ENCODE measurements around the gene ERP29. TPM values are rescaled to one million over a fixed set of nuclear protein-coding genes. Genes with fewer than 3 reads are reported as not detected.

The ERP29 gene
- total RNA-seq = 91.1 and 101 TPM in 2 replicates
- long read RNA-seq, transcript ERP29-201 (3 exons, 1,735 nt) = major isoform, 94 of 99 reads
- long read RNA-seq, partial matches to known transcripts = 2 of 99 reads
- long read RNA-seq, other reads (novel, unspliced or antisense) = 0 of 99 reads

DNA sequence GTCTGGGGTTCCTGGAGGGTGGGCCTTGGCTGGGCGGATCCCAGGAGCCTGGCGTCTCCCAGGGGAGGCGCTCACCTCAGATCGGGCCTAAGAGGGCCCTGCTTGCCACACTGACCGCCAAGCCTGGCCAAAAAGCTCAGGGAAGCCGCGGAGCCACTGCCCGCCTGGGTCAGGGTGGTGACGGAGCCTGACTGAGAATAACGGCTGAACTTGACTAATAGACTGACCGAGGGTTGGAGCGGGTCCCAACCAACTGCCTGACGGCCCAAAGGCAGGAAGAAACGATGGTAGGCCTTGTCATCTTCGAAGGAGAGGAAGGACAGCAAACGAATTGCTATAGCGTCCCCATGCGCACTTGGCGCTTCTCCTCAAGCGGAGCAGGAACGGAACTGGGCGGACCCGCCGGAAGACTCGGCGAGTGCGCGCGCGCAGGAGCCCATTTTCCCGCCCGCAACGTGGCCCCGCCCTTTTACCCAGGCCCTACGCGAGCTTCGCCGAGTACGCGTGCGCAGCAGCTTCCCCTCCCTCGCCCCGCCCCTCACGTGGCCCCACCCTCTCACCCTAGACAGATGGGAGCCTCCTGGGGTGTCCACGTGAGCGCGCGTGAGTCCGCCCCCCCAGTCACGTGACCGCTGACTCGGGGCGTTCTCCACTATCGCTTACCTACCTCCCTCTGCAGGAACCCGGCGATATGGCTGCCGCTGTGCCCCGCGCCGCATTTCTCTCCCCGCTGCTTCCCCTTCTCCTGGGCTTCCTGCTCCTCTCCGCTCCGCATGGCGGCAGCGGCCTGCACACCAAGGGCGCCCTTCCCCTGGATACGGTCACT, at the start of gene ERP29, which contains the start of gene TMEM116:
TSS of gene ERP29 (plus strand) at position 652 of the 826 bp plus-strand sequence. CDS start at position 692, 40 bp downstream.
TSS of gene TMEM116 (minus strand) at position 391 of the 826 bp plus-strand sequence. CDS start 7,895 bp downstream, outside the sequence.
- peak within 1 kb of the TSS; percentile 99 for H3K27ac Mint-ChIP-seq (ENCODE audit: unreplicated experiment)
- no peaks in the 10 kb centered on the region for H3K27me3 Mint-ChIP-seq (ENCODE audit: low read depth)
- peak; percentile 99 for DNase-seq (ENCODE audit: low read depth, low spot score)
- no peaks in the 10 kb centered on the region for H3K9me3 Mint-ChIP-seq
- H3K4me1 Mint-ChIP-seq = peaks cover 41% of the 10 kb centered on the region
- peaks cover 20% of the 10 kb centered on the region for H3K36me3 Mint-ChIP-seq (ENCODE audit: low read depth)
- peak within 1 kb of the TSS; percentile 95 for H3K4me3 Mint-ChIP-seq
- TF ChIP-seq, protein P1, sequence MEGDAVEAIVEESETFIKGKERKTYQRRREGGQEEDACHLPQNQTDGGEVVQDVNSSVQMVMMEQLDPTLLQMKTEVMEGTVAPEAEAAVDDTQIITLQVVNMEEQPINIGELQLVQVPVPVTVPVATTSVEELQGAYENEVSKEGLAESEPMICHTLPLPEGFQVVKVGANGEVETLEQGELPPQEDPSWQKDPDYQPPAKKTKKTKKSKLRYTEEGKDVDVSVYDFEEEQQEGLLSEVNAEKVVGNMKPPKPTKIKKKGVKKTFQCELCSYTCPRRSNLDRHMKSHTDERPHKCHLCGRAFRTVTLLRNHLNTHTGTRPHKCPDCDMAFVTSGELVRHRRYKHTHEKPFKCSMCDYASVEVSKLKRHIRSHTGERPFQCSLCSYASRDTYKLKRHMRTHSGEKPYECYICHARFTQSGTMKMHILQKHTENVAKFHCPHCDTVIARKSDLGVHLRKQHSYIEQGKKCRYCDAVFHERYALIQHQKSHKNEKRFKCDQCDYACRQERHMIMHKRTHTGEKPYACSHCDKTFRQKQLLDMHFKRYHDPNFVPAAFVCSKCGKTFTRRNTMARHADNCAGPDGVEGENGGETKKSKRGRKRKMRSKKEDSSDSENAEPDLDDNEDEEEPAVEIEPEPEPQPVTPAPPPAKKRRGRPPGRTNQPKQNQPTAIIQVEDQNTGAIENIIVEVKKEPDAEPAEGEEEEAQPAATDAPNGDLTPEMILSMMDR (conservative IDR thresholded peaks at IDR 0.05) = peak; percentile 66

DNA sequence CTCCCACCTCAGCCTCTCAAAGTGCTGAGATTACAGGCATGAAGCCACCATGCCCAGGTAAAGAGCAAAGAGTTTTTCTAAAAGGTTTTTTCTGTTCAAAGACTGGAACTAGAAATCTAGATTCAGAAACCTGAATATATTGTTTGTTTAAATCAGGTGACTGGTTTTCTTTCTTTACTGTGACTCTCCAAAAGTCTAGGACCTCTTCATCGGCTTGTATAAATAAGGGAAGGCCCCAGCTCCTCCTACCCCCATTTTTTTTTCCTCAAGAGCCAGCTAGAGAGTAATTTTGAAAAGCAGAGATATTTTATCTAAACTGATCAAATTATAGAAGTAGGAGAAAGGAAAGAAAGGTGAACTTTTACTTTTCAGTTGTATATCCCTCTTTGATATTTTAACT, 48.3 kb upstream of the ERP29 start:
- TF ChIP-seq, protein P1 (conservative IDR thresholded peaks at IDR 0.05) = no peak
- Mint-ChIP-seq H3K4me3 (no peak overlapping the region), H3K27ac (ENCODE audit: unreplicated experiment) (no peak overlapping the region), H3K9me3 (peaks cover 22% of the 10 kb centered on the region), H3K27me3 (ENCODE audit: low read depth) (no peaks in the 10 kb centered on the region), H3K4me1 (no peaks in the 10 kb centered on the region), H3K36me3 (ENCODE audit: low read depth) (peaks cover 34% of the 10 kb centered on the region)
- no peak for DNase-seq (ENCODE audit: low read depth, low spot score)

DNA sequence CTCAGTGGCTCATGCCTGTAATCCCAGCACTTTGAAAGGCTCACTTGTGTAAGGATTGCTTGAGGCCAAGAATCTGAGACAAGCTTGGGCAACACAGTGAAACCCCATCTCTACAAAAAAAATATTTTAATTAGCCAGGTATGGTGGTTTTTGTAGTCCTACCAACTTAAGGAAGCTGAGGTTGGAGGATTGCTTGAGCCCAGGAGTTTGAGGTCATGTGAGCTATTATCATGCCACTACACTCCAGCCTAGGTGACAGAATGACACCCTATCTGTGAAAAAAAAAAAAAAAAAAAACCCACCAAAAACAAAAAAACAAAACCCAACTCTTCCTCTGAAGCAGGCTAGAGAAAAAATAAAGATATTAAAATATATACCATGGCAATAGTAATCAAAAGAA, 41.4 kb upstream of the ERP29 start:
- Mint-ChIP-seq H3K36me3 (ENCODE audit: low read depth) (peaks cover 7% of the 10 kb centered on the region), H3K4me3 (no peak overlapping the region), H3K9me3 (peaks cover 2% of the 10 kb centered on the region), H3K27ac (ENCODE audit: unreplicated experiment) (no peak overlapping the region), H3K4me1 (no peaks in the 10 kb centered on the region), H3K27me3 (ENCODE audit: low read depth) (no peaks in the 10 kb centered on the region)
- no peak for DNase-seq (ENCODE audit: low read depth, low spot score)
- TF ChIP-seq, protein P1 (conservative IDR thresholded peaks at IDR 0.05) = no peak

DNA sequence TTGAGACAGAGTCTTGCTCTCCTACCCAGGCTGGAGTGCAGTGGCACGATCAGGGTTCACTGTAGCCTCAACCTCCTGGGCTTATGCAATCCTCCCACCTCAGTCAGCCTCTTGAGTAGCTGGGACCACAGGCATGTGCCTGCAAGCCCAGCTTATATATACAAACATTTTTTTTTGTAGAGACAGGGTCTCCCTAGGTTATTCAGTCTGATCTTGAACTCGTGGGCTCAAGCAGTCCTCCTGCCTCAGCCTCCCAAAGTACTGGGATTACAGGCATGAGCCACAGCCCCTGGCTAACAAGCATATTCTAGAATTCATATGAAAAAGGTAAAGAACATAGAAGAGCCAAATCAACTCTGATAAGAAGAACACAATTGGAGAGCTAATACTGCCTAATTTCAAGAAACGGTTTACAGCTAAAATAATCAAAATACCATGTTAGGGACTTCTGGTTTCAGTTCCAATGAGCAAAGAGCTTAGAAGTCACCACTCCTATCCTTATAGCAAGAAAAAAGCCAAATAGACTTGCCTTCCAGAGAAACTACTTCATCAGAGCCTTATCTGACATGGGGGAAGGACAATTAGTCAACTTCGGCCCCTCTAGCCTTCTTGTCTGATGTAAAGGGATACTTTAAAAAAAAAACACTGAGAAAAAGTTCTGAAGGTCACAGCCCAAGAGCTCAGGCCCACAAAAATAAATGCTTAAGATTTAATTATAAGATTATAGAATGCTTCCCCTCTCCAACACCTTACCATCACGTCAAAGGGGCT, 37.9 kb upstream of the ERP29 start:
- DNase-seq (ENCODE audit: low read depth, low spot score) = no peak
- no peaks in the 10 kb centered on the region for H3K27me3 Mint-ChIP-seq (ENCODE audit: low read depth)
- no peaks in the 10 kb centered on the region for H3K4me1 Mint-ChIP-seq
- no peak overlapping the region for H3K27ac Mint-ChIP-seq (ENCODE audit: unreplicated experiment)
- no peak overlapping the region for H3K4me3 Mint-ChIP-seq
- H3K36me3 Mint-ChIP-seq (ENCODE audit: low read depth) = peaks cover 4% of the 10 kb centered on the region
- TF ChIP-seq, protein P1 (conservative IDR thresholded peaks at IDR 0.05) = no peak
- peaks cover 2% of the 10 kb centered on the region for H3K9me3 Mint-ChIP-seq

DNA sequence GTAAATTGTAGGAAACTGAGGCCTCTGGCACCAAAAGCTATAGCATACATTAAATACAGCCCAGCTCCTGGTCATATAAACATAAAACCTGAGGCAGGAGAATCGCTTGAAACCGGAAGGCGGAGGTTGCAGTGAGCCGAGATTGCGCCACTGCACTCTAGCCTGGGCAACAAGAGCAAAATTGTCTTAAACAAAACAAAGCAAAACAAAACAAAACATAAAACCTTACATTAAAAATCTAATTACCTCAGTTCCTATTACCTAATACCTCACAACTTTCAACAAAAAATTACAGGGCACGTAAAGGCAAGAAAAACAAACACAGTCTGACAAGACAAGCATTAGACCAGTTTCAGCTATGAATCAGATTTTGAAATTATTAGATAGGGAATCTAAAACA, 36.9 kb upstream of the ERP29 start:
- TF ChIP-seq, protein P1 (conservative IDR thresholded peaks at IDR 0.05) = no peak
- Mint-ChIP-seq H3K4me3 (no peak overlapping the region), H3K4me1 (no peaks in the 10 kb centered on the region), H3K9me3 (no peaks in the 10 kb centered on the region), H3K36me3 (ENCODE audit: low read depth) (no peaks in the 10 kb centered on the region), H3K27me3 (ENCODE audit: low read depth) (no peaks in the 10 kb centered on the region), H3K27ac (ENCODE audit: unreplicated experiment) (no peak overlapping the region)
- no peak for DNase-seq (ENCODE audit: low read depth, low spot score)

All from neural crest cell (in vitro differentiated cells).